ENCODE measurements around the gene NDUFA7. TPM values are rescaled to one million over a fixed set of nuclear protein-coding genes. Genes with fewer than 3 reads are reported as not detected.

The NDUFA7 gene
- total RNA-seq, 1 experiment from 2014 or later, result 76.4 TPM

GRCh38 chr19:8334458-8335342 is 13.5 kb upstream of the NDUFA7 start (continued):
- no peak for TF ChIP-seq CDX4 (CRISPR knock-in tag; IDR thresholded peaks at IDR 0.05; ENCODE audit: borderline replicate concordance)
- 0 out of 2 replicates have a peak, but pooled peaks have one; percentile 8 for TF ChIP-seq ARID4B (CRISPR knock-in tag; IDR thresholded peaks at IDR 0.05; ENCODE audit: borderline replicate concordance)
- TF ChIP-seq SP1 (CRISPR knock-in tag; conservative IDR thresholded peaks at IDR 0.05), result 0 out of 2 replicates have a peak, but pooled peaks have one; percentile 18
- peak; percentile 49 for TF ChIP-seq FOXP4 (CRISPR knock-in tag; IDR thresholded peaks at IDR 0.05)
- no peak for TF ChIP-seq ZNF232 (CRISPR knock-in tag; IDR thresholded peaks at IDR 0.05)
- no peak for TF ChIP-seq ATF2 (CRISPR knock-in tag; IDR thresholded peaks at IDR 0.05; ENCODE audit: borderline replicate concordance, low read depth)
- TF ChIP-seq E2F4 (CRISPR knock-in tag; IDR thresholded peaks at IDR 0.05; ENCODE audit: borderline replicate concordance, low read depth), result 0 out of 2 replicates have a peak, but pooled peaks have one; percentile 30
- no peak for TF ChIP-seq PRDM15 (CRISPR knock-in tag; IDR thresholded peaks at IDR 0.05)
- TF ChIP-seq ATF6 (CRISPR knock-in tag; IDR thresholded peaks at IDR 0.05), result no peak
- TF ChIP-seq MXD4 (CRISPR knock-in tag; IDR thresholded peaks at IDR 0.05; ENCODE audit: borderline replicate concordance), result no peak

Measured in WTC11 (cell line).